B cell (primary cell): ENCODE results near the gene SORL1. TPM values are rescaled to one million over a fixed set of nuclear protein-coding genes. Genes with fewer than 3 reads are reported as not detected.

ENCODE experiments used
- ATAC-seq: fragments of 200-7000 bp; cut with Tn5 transposase; one replicate; pipeline ENCODE4 v1.10.0; 2021; ENCODE audit warnings: low read depth, mild to moderate bottlenecking, moderate number of reproducible peaks, moderate library complexity
- CTCF ChIA-PET: fragments of 350-600 bp; sonication (Branson Sonifier 250); formaldehyde crosslinking; loops from one replicate; lab custom pipeline; 2021; ENCODE audit warnings: antibody characterized with exemption, inconsistent platforms; lab: Charles Lee
- POLR2A ChIA-PET: fragments of 350-600 bp; sonication (Branson Sonifier 250); formaldehyde crosslinking; loops from one replicate; lab custom pipeline; 2021; ENCODE audit warnings: antibody characterized with exemption; lab: Charles Lee
- DNase-seq: peaks from one replicate; pipeline ENCODE4 v3.0.0; 2013
- H2AFZ ChIP-seq: 2 replicates; pipeline ENCODE4 v1.6.1; 2012; ENCODE audit warnings: mild to moderate bottlenecking, low read depth, low read length; ENCODE audit not compliant: insufficient read depth, poor library complexity, severe bottlenecking
- H3K27ac ChIP-seq, 2 donors: 1 replicate in 1 of 2; 2 replicates in 1 of 2; pipeline ENCODE4 v1.5.1; 2012 to 2013; ENCODE audit warnings: low read length in 2 of 2, mild to moderate bottlenecking in 2 of 2, moderate library complexity in 1 of 2
- H3K27me3 ChIP-seq, 4 experiments: fragments of 200-600 bp in 1 of 4; sonication (generic) in 1 of 4; replicated peaks in 1 of 4; 1 replicate in 2 of 4; 2 replicates in 2 of 4; pipeline versions ENCODE4 v1.6.1 to v1.7.0; 2013 to 2016; ENCODE audit warnings: low read length in 3 of 4, mild to moderate bottlenecking in 2 of 4, mixed read lengths in 1 of 4, moderate library complexity in 1 of 4; ENCODE audit not compliant: insufficient read depth in 4 of 4, control insufficient read depth in 3 of 4; ENCODE audit errors: control extremely low read depth in 1 of 4
- H3K36me3 ChIP-seq, 2 experiments: replicated peaks in 1 of 2; 1 replicate in 1 of 2; 2 replicates in 1 of 2; pipeline versions ENCODE4 v1.6.1 to v1.7.1; 2013; ENCODE audit warnings: low read length in 1 of 2; ENCODE audit not compliant: insufficient read depth in 2 of 2, control insufficient read depth in 1 of 2; ENCODE audit errors: control extremely low read depth in 1 of 2, extremely low read depth in 1 of 2
- H3K4me1 ChIP-seq, 2 donors: fragments of 200-600 bp in 1 of 2; sonication (generic) in 1 of 2; 1 replicate in 1 of 2; 2 replicates in 1 of 2; pipeline versions ENCODE4 v1.5.1 to v1.6.1; 2013 to 2017; ENCODE audit warnings: low read length in 2 of 2; ENCODE audit not compliant: control insufficient read depth in 2 of 2, insufficient read depth in 2 of 2
- H3K4me2 ChIP-seq: replicated peaks from 2 replicates; pipeline ENCODE3; 2012; ENCODE audit warnings: mild to moderate bottlenecking, low read depth, low read length; ENCODE audit not compliant: poor library complexity, severe bottlenecking
- H3K4me3 ChIP-seq, 5 experiments: fragments of 200-600 bp in 1 of 5; sonication (generic) in 1 of 5; 1 replicate in 3 of 5; 2 replicates in 2 of 5; pipeline versions ENCODE4 v1.5.1 to v1.7.0; 2011 to 2016; ENCODE audit warnings: low read length in 4 of 5, mild to moderate bottlenecking in 4 of 5, low read depth in 2 of 5, control low read depth in 1 of 5, moderate library complexity in 1 of 5; ENCODE audit not compliant: insufficient read depth in 1 of 5; ENCODE audit errors: control extremely low read depth in 1 of 5, extremely low read depth in 1 of 5
- H3K79me2 ChIP-seq: fragments of 200-600 bp; sonication (generic); one replicate; pipeline ENCODE4 v1.6.0; 2016; ENCODE audit warnings: low read length; ENCODE audit not compliant: control insufficient read depth, insufficient read depth
- H3K9ac ChIP-seq: fragments of 200-600 bp; sonication (generic); 2 replicates; pipeline ENCODE4 v1.6.1; 2017; ENCODE audit warnings: mild to moderate bottlenecking, low read length, moderate library complexity
- H3K9me3 ChIP-seq, 3 donors: one replicate each; pipeline versions ENCODE4 v1.6.1 to v1.7.1; 2013; ENCODE audit warnings: low read length in 2 of 3; ENCODE audit not compliant: control insufficient read depth in 2 of 3, insufficient read depth in 1 of 3; ENCODE audit errors: control extremely low read depth in 1 of 3
- H4K20me1 ChIP-seq: 2 replicates; pipeline ENCODE4 v1.6.0; 2012; ENCODE audit warnings: mild to moderate bottlenecking, low read length; ENCODE audit not compliant: insufficient read depth, control insufficient read depth, poor library complexity, severe bottlenecking
- H3K27ac Mint-ChIP-seq: one replicate; pipeline ENCODE4 v1.8.0; 2021; ENCODE audit warnings: mixed read lengths
- H3K27me3 Mint-ChIP-seq: one replicate; pipeline ENCODE4 v1.8.0; 2021; ENCODE audit warnings: mixed read lengths
- H3K4me1 Mint-ChIP-seq: one replicate; pipeline ENCODE4 v1.8.0; 2021; ENCODE audit warnings: mixed read lengths
- H3K4me3 Mint-ChIP-seq: one replicate; pipeline ENCODE4 v1.8.0; 2021; ENCODE audit warnings: mixed read lengths
- H3K9me3 Mint-ChIP-seq: one replicate; pipeline ENCODE4 v1.8.0; 2022; ENCODE audit warnings: mixed read lengths; ENCODE audit not compliant: insufficient read depth
- EZH2 ChIP-seq: IDR thresholded peaks from 2 replicates; pipeline ENCODE4 v1.6.1; 2012; ENCODE audit warnings: borderline replicate concordance, low read depth, mild to moderate bottlenecking, moderate library complexity, low read length; ENCODE audit not compliant: insufficient read depth, poor library complexity, severe bottlenecking
- WGBS: methylation state at CpG from one replicate; pipeline ENCODE4 v1.1.5; 2013; ENCODE audit warnings: missing lambda C conversion rate; ENCODE audit not compliant: insufficient coverage; 5-methylcytosine and 5-hydroxymethylcytosine counted together
- intact Hi-C: fragments of 100-400 bp; cut with micrococcal nuclease; formaldehyde crosslinking; loops from one replicate; pipeline ENCODE4 v1.10.0; 2022
- polyA plus RNA-seq: library from polyadenylated mRNA; depleted of rRNA; stranded (reverse); fragments of >200 nt; gene quantifications from 2 replicates; pipeline ENCODE4 v1.2.3, GENCODE V29; 2012
- total RNA-seq, 2 donors: library from RNA; stranded (reverse); fragments of 120-200 nt in 1 of 2; gene quantifications; 1 replicate in 1 of 2; 2 replicates in 1 of 2; pipeline versions ENCODE4 v1.2.3 to v1.2.4, GENCODE V29; 2013 to 2022
- TF ChIP-seq, protein P1 (sequence below): fragments of 200-600 bp; IDR thresholded peaks from one replicate; pipeline ENCODE4 v1.8.0; 2022; ENCODE audit warnings: antibody characterized with exemption, mild to moderate bottlenecking

SORL1 gene
- total and polyA plus RNA-seq, 2 donors (not counting 1 experiment from before 2014, with no cell fraction given), result 13.0 to 396 TPM

- H3K4me3 Mint-ChIP-seq, result no peak overlapping the region
- Histone ChIP-seq H3K36me3 (peaks cover 2 to 87% of the 10 kb centered on the region in 2 experiments), H2AFZ (no peak overlapping the region), H3K9me3 (no peaks in the 10 kb centered on the region), H3K4me3 (no peak overlapping the region), H3K4me2 (no peak overlapping the region), H3K9ac (no peak overlapping the region), H4K20me1 (no peaks in the 10 kb centered on the region), H3K27me3 (no peaks in the 10 kb centered on the region), H3K27ac (no peak overlapping the region), H3K4me1 (no peaks in the 10 kb centered on the region), H3K79me2 (no peaks in the 10 kb centered on the region)
- no peak for TF ChIP-seq EZH2
- TF ChIP-seq, protein P1, sequence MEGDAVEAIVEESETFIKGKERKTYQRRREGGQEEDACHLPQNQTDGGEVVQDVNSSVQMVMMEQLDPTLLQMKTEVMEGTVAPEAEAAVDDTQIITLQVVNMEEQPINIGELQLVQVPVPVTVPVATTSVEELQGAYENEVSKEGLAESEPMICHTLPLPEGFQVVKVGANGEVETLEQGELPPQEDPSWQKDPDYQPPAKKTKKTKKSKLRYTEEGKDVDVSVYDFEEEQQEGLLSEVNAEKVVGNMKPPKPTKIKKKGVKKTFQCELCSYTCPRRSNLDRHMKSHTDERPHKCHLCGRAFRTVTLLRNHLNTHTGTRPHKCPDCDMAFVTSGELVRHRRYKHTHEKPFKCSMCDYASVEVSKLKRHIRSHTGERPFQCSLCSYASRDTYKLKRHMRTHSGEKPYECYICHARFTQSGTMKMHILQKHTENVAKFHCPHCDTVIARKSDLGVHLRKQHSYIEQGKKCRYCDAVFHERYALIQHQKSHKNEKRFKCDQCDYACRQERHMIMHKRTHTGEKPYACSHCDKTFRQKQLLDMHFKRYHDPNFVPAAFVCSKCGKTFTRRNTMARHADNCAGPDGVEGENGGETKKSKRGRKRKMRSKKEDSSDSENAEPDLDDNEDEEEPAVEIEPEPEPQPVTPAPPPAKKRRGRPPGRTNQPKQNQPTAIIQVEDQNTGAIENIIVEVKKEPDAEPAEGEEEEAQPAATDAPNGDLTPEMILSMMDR, result no peak
- H3K27me3 Mint-ChIP-seq, result no peaks in the 10 kb centered on the region
- ChIA-PET CTCF (interaction anchor here (1.5 kb wide), 1 partner anchor 20 kb away, joined by 4 read pairs; no protein-coding TSS in a partner anchor), POLR2A (no interaction called here)
- intact Hi-C loops, result no loop called here
- H3K9me3 Mint-ChIP-seq, result no peaks in the 10 kb centered on the region
- no peaks in the 10 kb centered on the region for H3K4me1 Mint-ChIP-seq
- no peak for ATAC-seq
- no peak overlapping the region for H3K27ac Mint-ChIP-seq
- 93% methylated on average over 6 of the region's 6 CpGs for WGBS
- DNase-seq, result no peak
These were observed 158.6 kb downstream of the SORL1 start for GRCh38 chr11:121610706-121611105.

GRCh38 chr11:121611242-121611641 lies 159.1 kb downstream of the SORL1 start:
- no peak overlapping the region for H3K27ac ChIP-seq
- Mint-ChIP-seq H3K27me3 (no peaks in the 10 kb centered on the region), H3K27ac (no peak overlapping the region), H3K4me1 (no peaks in the 10 kb centered on the region), H3K9me3 (no peaks in the 10 kb centered on the region), H3K4me3 (no peak overlapping the region)
- no peaks in the 10 kb centered on the region for H3K9me3 ChIP-seq
- H3K27me3 ChIP-seq, result no peaks in the 10 kb centered on the region
- no peak for TF ChIP-seq EZH2
- TF ChIP-seq, protein P1, result no peak
- peaks cover 2 to 84% of the 10 kb centered on the region in 2 experiments for H3K36me3 ChIP-seq
- intact Hi-C loops, result no loop called here
- no peaks in the 10 kb centered on the region for H3K4me1 ChIP-seq
- no peak overlapping the region for H2AFZ ChIP-seq
- ATAC-seq, result no peak
- POLR2A ChIA-PET, result no interaction called here
- H4K20me1 ChIP-seq, result no peaks in the 10 kb centered on the region
- 93% methylated on average over 3 of the region's 6 CpGs for WGBS
- DNase-seq, result no peak
- no peak overlapping the region for H3K4me2 ChIP-seq
- H3K79me2 ChIP-seq, result no peaks in the 10 kb centered on the region
- no peak overlapping the region for H3K4me3 ChIP-seq
- CTCF ChIA-PET, result no interaction called here
- H3K9ac ChIP-seq, result no peak overlapping the region
